T-helper 2 cell treated with Interferon-gamma antibody and Interleukin-4, amounts not matched to agents 100 ng/mL and 5 ng/mL, for 36 hours (primary cell): Measurements from ENCODE around the gene RFPL3. TPM values are rescaled to one million over a fixed set of nuclear protein-coding genes. Genes with fewer than 3 reads are reported as not detected.
"Not testable (repeated sequence)": the region's sequence is repeated elsewhere in the genome, so short reads cannot be mapped to it uniquely, and the experiment has no call there.

Experiments used
- intact Hi-C: fragments of 100-400 bp; cut with micrococcal nuclease; formaldehyde crosslinking; loops from one replicate; pipeline ENCODE4 v1.15.1; 2023
- total RNA-seq: library from RNA; stranded (reverse); gene quantifications from 2 replicates; pipeline ENCODE4 v1.2.3, GENCODE V29; 2022

RFPL3 gene
- total RNA-seq, 1 donor from 2014 or later: not detected

DNA sequence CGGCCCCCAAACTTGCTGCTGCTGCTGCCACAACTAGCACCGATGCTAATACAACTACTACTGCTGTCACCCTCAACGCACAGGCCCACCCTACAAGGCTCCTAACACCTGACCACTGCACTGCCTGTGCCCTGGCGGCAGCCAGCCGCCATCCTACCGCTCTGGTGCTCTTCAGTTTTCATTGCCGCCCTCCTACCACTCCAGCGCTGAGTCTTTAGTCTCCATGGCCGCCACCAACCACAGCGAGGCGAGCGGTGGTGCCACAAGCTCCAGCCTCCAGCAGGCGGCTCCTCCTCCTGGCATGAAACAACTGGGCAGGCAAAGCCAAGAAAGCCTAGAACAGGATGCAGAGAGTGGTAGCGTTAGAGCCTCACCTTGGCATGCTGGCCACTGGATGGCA lies 5.0 kb upstream of the RFPL3 start:
- intact Hi-C loops: no loop called here

- intact Hi-C loops: no loop called here
Observed at GRCh38 chr22:32353292-32353691, 4.4 kb upstream of the RFPL3 start.

DNA sequence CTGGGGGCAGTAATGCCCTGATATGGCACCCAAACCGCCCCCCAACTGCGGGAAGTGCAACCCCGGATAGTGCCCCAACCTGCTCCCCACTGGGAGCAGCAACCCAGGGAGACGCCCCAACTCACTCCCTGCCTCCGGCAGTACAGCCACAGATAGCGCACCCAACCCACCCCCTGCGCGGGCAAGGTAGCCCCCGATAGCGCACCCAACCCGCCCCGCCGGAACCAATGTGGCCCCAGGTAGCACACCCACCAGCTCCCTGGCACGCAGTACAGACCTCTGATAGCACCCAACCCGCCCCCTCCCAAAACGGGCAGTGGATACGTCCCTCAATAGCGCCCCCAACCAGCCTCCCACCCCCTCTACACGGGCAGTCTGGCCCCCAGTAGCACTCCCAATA lies 3.8 kb upstream of the RFPL3 start:
- intact Hi-C loops: no loop called here

GRCh38 chr22:32354360-32355351 lies 3.0 kb upstream of the RFPL3 start:
- intact Hi-C loops: no loop called here

DNA sequence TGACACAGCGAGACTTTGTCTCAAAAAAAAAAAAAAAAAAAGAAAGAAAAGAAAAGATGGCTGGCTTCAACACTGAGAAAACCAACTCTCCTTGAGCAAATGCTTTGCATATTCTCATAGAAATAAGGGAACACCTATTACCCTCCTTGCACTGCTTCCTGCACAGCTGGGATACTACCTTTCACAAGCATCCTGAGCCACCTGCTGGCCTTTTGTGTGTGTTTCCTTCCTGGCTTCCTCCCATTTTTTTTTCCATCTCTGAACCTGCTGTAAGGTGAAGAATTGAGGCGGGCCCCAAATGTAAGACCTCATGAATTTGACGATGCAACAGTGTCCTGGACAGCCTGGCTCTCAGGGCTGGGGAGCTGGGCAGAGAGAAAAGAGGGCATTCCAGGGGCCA lies 1.9 kb upstream of the RFPL3 start:
- intact Hi-C loops: no loop called here

DNA sequence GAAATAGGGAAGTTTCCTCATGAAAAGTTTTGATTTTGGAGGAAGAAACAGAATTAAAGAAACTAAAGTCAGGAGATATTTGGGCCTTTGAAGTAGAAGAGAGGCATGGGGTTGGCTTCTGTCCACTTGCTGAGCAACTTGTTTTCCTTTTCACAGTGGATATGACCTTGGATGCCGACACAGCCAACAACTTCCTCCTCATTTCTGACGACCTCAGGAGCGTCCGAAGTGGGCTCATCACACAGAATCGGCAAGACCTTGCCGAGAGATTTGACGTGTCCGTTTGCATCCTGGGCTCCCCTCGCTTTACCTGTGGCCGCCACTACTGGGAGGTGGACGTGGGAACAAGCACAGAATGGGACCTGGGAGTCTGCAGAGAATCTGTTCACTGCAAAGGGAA lies 2.4 kb downstream of the RFPL3 start:
- intact Hi-C loops: not testable (repeated sequence)

DNA sequence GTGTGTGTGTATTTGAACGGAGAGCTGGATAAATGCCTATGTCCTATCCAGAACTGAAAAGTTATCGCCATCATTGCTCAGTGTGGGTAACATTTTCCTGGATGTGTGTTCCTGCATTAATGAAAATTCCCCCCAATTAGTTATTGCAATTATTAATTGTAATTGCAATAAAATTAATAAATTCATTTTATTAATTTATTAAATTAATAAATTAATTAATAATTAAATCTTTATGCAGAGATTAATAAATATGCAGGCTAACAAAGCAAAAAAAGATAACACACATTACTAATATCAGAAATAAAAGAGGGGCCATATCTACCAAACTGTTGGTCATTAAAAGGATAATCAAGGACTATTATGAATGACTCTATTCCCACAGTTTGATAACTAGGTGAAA lies 3.6 kb downstream of the RFPL3 start:
- intact Hi-C loops: no loop called here

DNA sequence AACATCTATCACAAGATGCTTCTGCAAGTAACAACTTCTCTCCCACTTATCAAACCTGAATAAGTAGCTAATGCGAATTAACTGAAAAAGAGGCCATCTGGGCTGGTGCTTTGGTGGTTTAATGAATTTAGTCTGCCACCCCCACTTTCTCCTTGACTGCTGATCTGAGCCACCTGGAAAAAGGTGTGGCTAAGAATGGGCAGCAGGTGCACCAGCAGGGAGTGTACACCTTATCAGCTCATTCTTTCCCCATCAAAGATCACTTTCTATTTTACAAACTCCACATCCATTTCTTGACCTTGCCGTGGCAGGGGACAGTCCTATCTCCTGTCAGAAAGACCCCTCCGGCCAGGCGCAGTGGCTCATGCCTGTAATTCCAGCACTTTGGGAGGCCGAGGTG lies 6.5 kb downstream of the RFPL3 start:
- intact Hi-C loops: no loop called here

DNA sequence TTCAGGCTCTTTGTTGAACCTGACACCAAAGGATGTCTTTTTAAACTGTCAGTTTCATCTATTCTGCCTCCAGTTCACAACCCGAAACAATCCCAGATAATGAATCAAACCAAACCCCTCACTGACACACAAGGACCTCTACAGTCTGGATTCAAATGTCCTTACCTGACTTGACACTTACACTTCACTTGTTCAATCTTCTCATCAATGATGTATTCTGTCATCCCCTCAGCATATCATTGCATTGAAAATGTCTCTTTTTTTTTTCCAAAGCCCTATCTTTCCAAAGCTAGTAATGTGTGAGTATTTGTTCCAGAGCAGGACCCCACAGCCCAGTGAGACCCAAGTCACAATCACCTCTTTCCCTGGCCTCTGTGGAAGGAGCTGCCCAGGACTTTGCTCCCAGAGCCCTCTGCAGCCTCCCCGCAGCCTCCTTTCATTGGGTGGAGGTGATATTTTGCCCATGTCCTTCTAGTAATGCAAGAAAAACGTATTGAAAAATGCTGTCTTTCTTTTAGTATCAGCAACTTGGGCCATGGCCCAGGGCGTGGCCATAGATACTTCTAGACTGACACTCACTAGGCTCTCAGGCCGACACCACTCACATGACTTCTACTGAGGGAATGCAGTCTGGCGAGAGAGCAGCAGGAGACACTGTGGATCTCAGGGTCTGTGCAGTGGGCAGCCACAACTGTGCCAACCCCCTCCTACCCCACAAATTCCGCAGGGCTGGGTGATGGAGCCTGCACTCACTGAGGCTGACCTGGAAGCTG lies 18.2 kb downstream of the RFPL3 start:
- intact Hi-C loops: no loop called here

DNA sequence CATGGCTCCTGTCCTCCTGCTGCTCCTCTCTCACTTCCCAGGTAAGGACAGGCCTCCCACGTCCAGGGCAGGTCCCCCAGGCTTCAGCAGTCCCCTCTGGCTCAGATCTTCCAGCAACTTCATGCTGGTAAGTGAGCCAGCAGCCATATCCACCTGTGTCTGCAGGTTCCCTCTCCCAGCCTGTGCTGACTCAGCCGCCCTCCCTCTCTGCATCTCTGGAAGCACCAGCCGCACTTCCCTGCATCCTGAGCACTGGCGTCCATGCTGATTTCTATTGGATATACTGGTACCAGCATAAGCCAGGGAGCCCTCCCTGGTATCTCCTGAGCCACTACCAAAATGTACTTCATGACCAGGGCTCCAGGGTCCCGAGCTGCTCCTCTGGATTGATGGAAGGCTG lies 19.0 kb downstream of the RFPL3 start:
- intact Hi-C loops: no loop called here

DNA sequence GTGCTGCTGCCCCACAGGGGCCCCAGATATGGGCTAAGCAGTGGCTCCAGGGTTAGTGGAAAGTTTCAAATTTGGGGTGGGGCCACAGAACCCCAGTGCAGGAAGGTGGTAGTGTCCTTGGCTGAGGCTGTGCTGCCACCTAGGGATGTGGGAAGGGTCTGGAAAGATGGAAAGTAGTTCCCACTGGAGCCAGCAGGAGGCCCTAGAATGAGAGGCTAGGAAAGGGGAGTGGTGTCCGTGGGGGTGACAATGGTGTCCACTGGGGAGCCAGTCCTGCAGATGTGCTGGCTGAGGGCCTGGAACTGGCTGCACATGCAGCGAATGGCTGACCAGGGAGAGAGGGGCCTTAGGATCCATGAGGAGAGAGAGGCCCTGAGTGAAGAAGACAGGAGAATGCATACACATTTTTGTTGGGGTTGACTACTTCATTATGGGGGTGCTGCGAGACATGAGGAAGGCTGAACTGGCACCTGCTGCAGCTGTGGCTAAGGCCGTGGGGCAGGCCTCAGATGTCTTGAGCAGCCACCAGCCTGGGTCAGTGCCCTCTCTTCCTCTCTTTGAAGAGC lies 21.1 kb downstream of the RFPL3 start:
- intact Hi-C loops: no loop called here

GRCh38 chr22:32380991-32381390 lies 23.3 kb downstream of the RFPL3 start:
- intact Hi-C loops: no loop called here

DNA sequence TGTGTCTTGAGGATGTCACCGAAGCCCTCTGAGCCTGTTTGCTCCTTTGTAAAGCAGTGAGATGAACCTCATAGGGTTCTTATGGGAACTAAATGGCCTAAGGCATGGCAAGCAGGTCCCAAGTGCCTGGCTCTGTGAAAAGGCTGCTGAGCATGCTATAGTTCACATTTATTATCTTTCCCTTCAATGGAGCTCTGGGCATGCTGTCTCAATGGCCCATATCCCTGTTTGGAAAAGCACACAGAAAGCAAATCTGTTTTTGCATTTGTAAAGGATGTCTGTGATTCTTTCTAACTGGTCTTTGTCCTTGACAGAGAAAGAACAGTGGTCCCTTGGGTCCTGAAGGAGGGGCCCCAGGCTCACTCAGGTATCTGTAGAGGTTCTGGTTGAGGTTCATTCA lies 28.0 kb downstream of the RFPL3 start:
- intact Hi-C loops: no loop called here

GRCh38 chr22:32389685-32390084 lies 32.0 kb downstream of the RFPL3 start:
- intact Hi-C loops: no loop called here

DNA sequence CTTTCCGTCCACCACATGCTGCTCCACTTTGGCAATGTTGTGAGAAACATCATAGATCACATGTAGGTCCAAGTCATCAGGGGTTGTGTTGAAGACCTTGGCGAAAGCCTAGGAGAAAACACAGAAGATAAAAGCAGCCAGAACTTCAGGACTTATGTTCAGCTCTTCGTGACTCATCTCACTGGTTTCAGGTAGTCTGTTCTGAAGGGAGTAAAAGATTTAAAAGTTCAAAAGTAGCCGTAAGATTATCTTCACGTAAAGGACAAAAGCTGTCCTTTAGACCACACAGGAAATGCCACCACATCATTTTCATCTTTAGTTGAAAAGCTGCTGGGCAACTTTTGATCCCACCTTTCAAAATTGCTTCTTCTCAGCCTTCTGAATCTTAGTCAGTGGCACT lies 37.4 kb downstream of the RFPL3 start:
- intact Hi-C loops: no loop called here

GRCh38 chr22:32396255-32396654 lies 38.6 kb downstream of the RFPL3 start:
- intact Hi-C loops: no loop called here

DNA sequence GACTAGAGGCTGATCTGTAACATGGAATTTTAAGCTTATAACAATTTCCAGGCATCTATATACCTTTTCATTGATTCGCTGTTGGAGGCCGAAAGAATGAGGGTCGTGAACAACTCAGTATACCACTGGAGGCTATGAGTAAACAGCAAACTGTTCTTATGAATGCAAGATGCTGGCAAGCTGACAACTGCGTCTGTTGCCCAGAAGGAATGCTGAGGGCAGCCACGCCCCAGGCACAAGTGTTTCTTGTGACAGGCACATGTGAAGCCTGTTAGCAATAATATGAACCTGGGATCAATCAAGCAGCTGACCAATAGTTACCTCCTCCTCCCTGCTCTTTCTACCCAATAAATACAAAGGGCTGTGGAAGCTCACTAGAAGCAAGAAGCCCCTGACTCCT lies 39.1 kb downstream of the RFPL3 start:
- intact Hi-C loops: no loop called here

GRCh38 chr22:32401486-32401885 lies 43.8 kb downstream of the RFPL3 start:
- intact Hi-C loops: no loop called here

- intact Hi-C loops: no loop called here
Observed at GRCh38 chr22:32404021-32404420, 46.4 kb downstream of the RFPL3 start.

DNA sequence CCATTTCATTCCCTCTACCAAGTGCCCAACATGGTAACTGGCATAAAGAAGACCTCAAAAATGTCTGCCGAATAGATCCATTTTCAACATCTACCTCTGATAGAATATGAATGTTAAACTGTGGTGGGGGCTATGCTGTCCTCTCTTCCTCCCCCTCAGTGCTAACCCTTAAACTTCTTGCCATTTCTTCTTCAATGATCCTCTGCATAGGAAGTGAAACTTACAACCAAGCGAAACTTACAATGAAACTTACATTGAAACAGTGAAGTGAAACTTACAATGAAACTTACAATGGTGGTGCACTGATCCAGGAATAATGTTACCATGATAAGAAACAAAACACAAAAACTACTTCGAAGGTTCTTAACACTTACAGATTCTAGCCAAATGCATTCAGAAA lies 49.6 kb downstream of the RFPL3 start:
- intact Hi-C loops: no loop called here

DNA sequence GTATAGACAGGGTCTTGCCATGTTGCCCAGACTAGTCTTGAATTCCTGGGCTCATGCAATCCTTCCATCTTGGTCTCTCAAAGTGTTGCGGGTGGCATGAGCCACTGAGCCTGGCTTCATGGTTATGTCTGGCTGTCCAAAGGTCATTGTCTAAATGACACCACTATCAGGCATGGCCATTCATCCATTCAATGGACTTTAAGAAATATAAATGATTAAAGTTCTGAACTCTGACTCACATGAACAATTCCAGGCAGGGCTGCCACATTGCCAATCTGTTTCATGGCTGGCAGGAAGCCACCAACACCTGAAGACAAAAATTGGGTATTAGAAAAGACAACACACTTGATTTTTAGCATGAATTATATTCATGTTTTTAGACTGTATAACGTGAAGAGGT lies 50.3 kb downstream of the RFPL3 start:
- intact Hi-C loops: no loop called here

- intact Hi-C loops: loop anchor here (5.0 to 10.0 kb wide), 2 partner anchors 438 to 745 kb away; partner anchors contain the start of gene PISD
Observed at GRCh38 chr22:32409977-32410376, 52.3 kb downstream of the RFPL3 start.
